Stimulated activated CD4-positive, alpha-beta T cell treated with anti-CD3 and anti-CD28 coated beads, TNF-alpha, amount 100 ng/mL, for 48 hours (primary cell): ENCODE measurements around the gene CDH10.

Source experiments
- DNase-seq, 3 donors: peaks; one replicate each; pipeline ENCODE4 v3.0.0-alpha.2; 2020; ENCODE audit warnings: low read depth in 3 of 3

The CDH10 gene

GRCh38 chr5:24480952-24481351 is 163.8 kb downstream of the CDH10 start:
- no peak for DNase-seq

- no peak for DNase-seq
Observed at GRCh38 chr5:24477958-24478357, 166.8 kb downstream of the CDH10 start.

DNA sequence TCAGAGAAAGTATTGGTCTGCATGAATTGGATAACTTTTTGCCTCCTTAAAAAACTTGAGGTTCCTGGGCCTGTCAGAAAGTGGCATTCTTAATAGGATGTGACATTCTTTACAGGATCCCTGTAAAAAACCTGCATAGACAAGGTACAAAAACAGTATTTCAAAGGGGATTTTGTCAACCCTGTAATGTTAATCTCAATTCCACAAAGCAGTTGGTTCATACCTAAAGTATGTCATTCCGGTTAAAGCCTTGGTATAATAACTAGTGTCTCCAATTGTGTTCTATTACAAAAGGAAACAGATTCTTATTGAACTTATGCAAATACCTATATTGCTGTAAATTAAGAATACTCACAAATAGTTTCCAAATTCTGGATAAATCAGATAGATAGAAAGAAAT is 169.7 kb downstream of the CDH10 start:
- no peak for DNase-seq

DNA sequence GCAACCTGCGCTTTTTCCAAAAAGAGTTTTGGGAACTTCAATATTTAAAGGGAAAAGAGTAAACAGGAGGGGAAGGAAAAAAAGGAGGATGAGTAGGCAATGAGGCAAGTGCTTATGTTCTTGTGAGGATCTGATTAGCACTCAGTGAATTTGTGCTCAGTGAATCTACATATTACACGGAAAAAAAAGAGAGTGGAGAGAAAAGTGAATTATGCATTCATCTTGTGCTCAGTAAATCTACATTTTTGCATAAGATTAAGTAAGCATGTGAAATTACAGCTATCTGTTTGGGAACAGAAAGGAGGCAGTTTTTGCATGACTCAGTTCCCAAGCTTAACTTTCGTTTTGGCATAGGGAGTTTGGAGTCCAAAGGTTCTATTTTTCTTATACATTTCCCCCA is 170.1 kb downstream of the CDH10 start:
- DNase-seq: no peak

DNA sequence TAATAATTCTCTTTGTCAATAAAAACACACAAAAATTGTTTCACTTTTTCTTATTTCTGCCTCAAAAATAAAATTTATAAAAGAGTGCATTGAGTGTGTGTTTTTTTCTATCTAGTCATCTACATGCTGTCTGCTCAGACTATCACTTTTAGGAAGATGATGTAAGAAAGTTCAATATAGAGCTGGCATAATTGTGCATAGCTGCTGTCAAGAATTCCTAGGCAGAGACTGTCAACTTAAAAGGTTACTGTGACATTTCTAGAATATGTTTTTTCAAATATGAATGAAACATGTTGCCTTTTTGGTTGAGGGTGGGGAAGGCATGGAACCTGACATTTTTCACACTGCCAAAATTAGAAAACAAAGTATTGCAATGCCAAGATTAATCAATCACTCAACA is 172.3 kb downstream of the CDH10 start:
- no peak for DNase-seq

GRCh38 chr5:24444414-24444813 is 200.4 kb downstream of the CDH10 start:
- DNase-seq: no peak

DNA sequence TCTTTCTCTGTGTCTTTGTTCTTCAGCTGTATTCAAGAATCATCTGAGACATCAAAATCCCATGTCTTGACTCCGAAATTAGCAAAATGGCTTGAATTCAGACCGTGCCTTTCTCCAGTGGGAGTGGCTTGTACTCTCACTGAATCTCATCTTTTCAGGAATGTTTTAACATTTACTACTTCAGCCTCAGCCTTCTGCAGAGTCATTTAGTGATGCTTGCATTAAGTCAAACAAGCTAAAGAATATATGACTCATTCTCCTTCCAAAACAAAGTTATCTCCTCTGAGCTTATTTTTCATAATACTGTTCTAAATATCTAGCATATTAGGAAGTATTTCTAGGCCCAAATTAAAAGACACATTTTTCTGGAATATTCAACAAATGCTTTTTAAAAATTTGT is 205.3 kb downstream of the CDH10 start:
- DNase-seq: no peak
